IMR-90 (cell line): ENCODE measurements around the gene PSMC3. TPM values are rescaled to one million over a fixed set of nuclear protein-coding genes. Genes with fewer than 3 reads are reported as not detected.
A peak's percentile ranks its signal among the peaks of the same experiment; 100 is the strongest.

Source experiments
- ATAC-seq: fragments of 200-7000 bp; cut with Tn5 transposase; 2 replicates; pipeline ENCODE4 v1.9.1; 2020; ENCODE audit warnings: low read depth, mild to moderate bottlenecking, moderate library complexity
- BruUV-seq: library from RNA; stranded (reverse); fragments of 400-500 nt; replicated peaks from 2 replicates; lab custom pipeline; 2021; lab: Mats Ljungman, UMichigan
- CTCF ChIA-PET: fragments of 300-600 bp; formaldehyde crosslinking; extraction: SDS; loops from one replicate; lab custom pipeline; 2021; ENCODE audit warnings: antibody characterized with exemption; lab: Yijun Ruan, JAX
- POLR2A ChIA-PET: fragments of 300-600 bp; sonication (Branson Sonifier 250); formaldehyde crosslinking; loops from one replicate; lab custom pipeline; 2022; ENCODE audit warnings: antibody characterized with exemption; ENCODE audit not compliant: unreplicated experiment; lab: Charles Lee
- DNase-seq: peaks from one replicate; pipeline ENCODE4 v3.0.0; 2013
- H2AFZ ChIP-seq: replicated peaks from 2 replicates; pipeline ENCODE3; 2013; ENCODE audit warnings: low read length, mild to moderate bottlenecking; ENCODE audit not compliant: poor library complexity
- H2AK5ac ChIP-seq: 2 replicates; pipeline ENCODE4 v1.6.1; 2013; ENCODE audit warnings: low read depth, low read length, inconsistent platforms
- H2AK9ac ChIP-seq: replicated peaks from 2 replicates; pipeline ENCODE3; 2013; ENCODE audit warnings: mild to moderate bottlenecking, low read depth, low read length, moderate library complexity; ENCODE audit not compliant: poor library complexity
- H2BK120ac ChIP-seq: 2 replicates; pipeline ENCODE4 v1.6.1; 2013; ENCODE audit warnings: low read depth, low read length, inconsistent platforms
- H2BK15ac ChIP-seq: 3 replicates; pipeline ENCODE4 v1.6.1; 2013; ENCODE audit warnings: low read depth, low read length, inconsistent platforms
- H2BK20ac ChIP-seq: 2 replicates; pipeline ENCODE4 v1.6.1; 2013; ENCODE audit warnings: low read depth, mild to moderate bottlenecking, inconsistent platforms, low read length, moderate library complexity
- H2BK5ac ChIP-seq: 2 replicates; pipeline ENCODE4 v1.6.1; 2013; ENCODE audit warnings: mild to moderate bottlenecking, low read depth, low read length, inconsistent platforms; ENCODE audit not compliant: poor library complexity, severe bottlenecking
- H3K14ac ChIP-seq: replicated peaks from 2 replicates; pipeline ENCODE4 v1.6.1; 2013; ENCODE audit warnings: low read depth, low read length, inconsistent platforms
- H3K18ac ChIP-seq: 2 replicates; pipeline ENCODE4 v1.6.1; 2013; ENCODE audit warnings: low read depth, low read length, control low read depth
- H3K23ac ChIP-seq: 2 replicates; pipeline ENCODE4 v1.6.1; 2013; ENCODE audit warnings: low read depth, low read length, inconsistent platforms
- H3K27ac ChIP-seq: 2 replicates; pipeline ENCODE4 v1.5.1; 2013; ENCODE audit warnings: mild to moderate bottlenecking, control low read depth, low read length; ENCODE audit not compliant: insufficient read depth
- H3K27me3 ChIP-seq: 2 replicates; pipeline ENCODE4 v1.6.1; 2013; ENCODE audit warnings: low read length; ENCODE audit not compliant: control insufficient read depth, insufficient read depth
- H3K36me3 ChIP-seq: 2 replicates; pipeline ENCODE4 v1.6.1; 2013; ENCODE audit warnings: low read length, mixed read lengths; ENCODE audit not compliant: control insufficient read depth, insufficient read depth
- H3K4ac ChIP-seq: 2 replicates; pipeline ENCODE4 v1.6.1; 2013; ENCODE audit warnings: low read depth, low read length, inconsistent platforms
- H3K4me1 ChIP-seq: 2 replicates; pipeline ENCODE4 v1.6.1; 2013; ENCODE audit warnings: low read length, mixed read lengths; ENCODE audit not compliant: control insufficient read depth, insufficient read depth
- H3K4me2 ChIP-seq: 2 replicates; pipeline ENCODE4 v1.6.1; 2013; ENCODE audit warnings: low read depth, mild to moderate bottlenecking, control low read depth, low read length, moderate library complexity
- H3K4me3 ChIP-seq: 2 replicates; pipeline ENCODE4 v1.5.1; 2013; ENCODE audit warnings: low read depth, mild to moderate bottlenecking, control low read depth, low read length, moderate library complexity; ENCODE audit not compliant: insufficient read depth
- H3K56ac ChIP-seq: 2 replicates; pipeline ENCODE4 v1.6.1; 2013; ENCODE audit warnings: low read length, inconsistent platforms; ENCODE audit not compliant: insufficient read depth; ENCODE audit errors: extremely low read depth
- H3K79me1 ChIP-seq, 2 experiments: 2 replicates each; pipeline ENCODE4 v1.6.1; 2013; ENCODE audit warnings: low read length in 2 of 2, inconsistent platforms in 1 of 2, low read depth in 1 of 2
- H3K9ac ChIP-seq: 2 replicates; pipeline ENCODE4 v1.6.1; 2013; ENCODE audit warnings: low read depth, low read length, control low read depth
- H3K9me1 ChIP-seq: 2 replicates; pipeline ENCODE4 v1.6.1; 2013; ENCODE audit warnings: low read length, inconsistent platforms; ENCODE audit not compliant: insufficient read depth
- H3K9me3 ChIP-seq: 2 replicates; pipeline ENCODE4 v1.6.1; 2013; ENCODE audit warnings: low read length; ENCODE audit not compliant: control insufficient read depth, insufficient read depth
- H4K20me1 ChIP-seq: 2 replicates; pipeline ENCODE4 v1.6.1; 2013; ENCODE audit warnings: low read length, inconsistent platforms; ENCODE audit not compliant: insufficient read depth
- H4K5ac ChIP-seq: 2 replicates; pipeline ENCODE4 v1.6.1; 2013; ENCODE audit warnings: mild to moderate bottlenecking, low read depth, low read length, control low read depth
- H4K8ac ChIP-seq, 2 experiments: 2 replicates each; pipeline ENCODE4 v1.6.1; 2013; ENCODE audit warnings: low read depth in 2 of 2, low read length in 2 of 2, control low read depth in 1 of 2, inconsistent platforms in 1 of 2
- H4K91ac ChIP-seq: 2 replicates; pipeline ENCODE4 v1.6.1; 2013; ENCODE audit warnings: low read depth, low read length, inconsistent platforms; ENCODE audit not compliant: insufficient read depth
- CTCF ChIP-seq: conservative IDR thresholded peaks from 2 replicates; pipeline ENCODE4 v1.5.1; 2012; ENCODE audit warnings: mild to moderate bottlenecking, low read depth, low read length, improper control_type of control experiment
- MAZ ChIP-seq: IDR thresholded peaks from 2 replicates; pipeline ENCODE4 v1.6.1; 2012; ENCODE audit warnings: low read depth, mild to moderate bottlenecking, low read length, improper control_type of control experiment, moderate library complexity, borderline replicate concordance
- MXI1 ChIP-seq: IDR thresholded peaks from 2 replicates; pipeline ENCODE4 v1.6.1; 2012; ENCODE audit warnings: low read depth, mild to moderate bottlenecking, low read length, moderate library complexity, borderline replicate concordance
- RAD21 ChIP-seq: IDR thresholded peaks from 2 replicates; pipeline ENCODE4 v1.6.1; 2012; ENCODE audit warnings: low read length, improper control_type of control experiment
- RFX5 ChIP-seq: IDR thresholded peaks from 2 replicates; pipeline ENCODE4 v1.8.0; 2012; ENCODE audit warnings: low read depth, mild to moderate bottlenecking, low read length, moderate library complexity
- SMC3 ChIP-seq: fragments of 150-350 bp; IDR thresholded peaks from 2 replicates; pipeline ENCODE4 v1.6.1; 2016; ENCODE audit warnings: low read depth, mild to moderate bottlenecking, antibody characterized with exemption, low read length, moderate library complexity
- WGBS, 2 experiments: methylation state at CpG; one replicate each; pipeline versions ENCODE4 v1.1.5 to v1.1.7; 2013; ENCODE audit warnings: missing lambda C conversion rate in 2 of 2; ENCODE audit not compliant: insufficient read length in 1 of 2; ENCODE audit errors: extremely low coverage in 2 of 2; 5-methylcytosine and 5-hydroxymethylcytosine counted together
- dilution Hi-C: fragments of 300-500 bp; cut with HindIII; formaldehyde crosslinking; loops from one replicate; pipeline ENCODE4 v1.14.3; 2018; ENCODE audit warnings: low sequenced_read_pairs; ENCODE audit not compliant: unreplicated experiment
- in situ Hi-C: fragments of 300-500 bp; cut with MboI; formaldehyde crosslinking; loops from 3 replicates; pipeline ENCODE4 v1.14.3; 2019; ENCODE audit warnings: low sequenced_read_pairs, inconsistent platforms, mixed read lengths
- intact Hi-C: fragments of 100-400 bp; cut with micrococcal nuclease; formaldehyde crosslinking; loops from 2 replicates; pipeline ENCODE4 v1.10.0; 2022
- polyA plus RNA-seq, 3 experiments: library from polyadenylated mRNA; depleted of rRNA; stranded (reverse); fragments of >200 nt; gene quantifications; 2 replicates each; pipeline ENCODE4 v1.2.3, GENCODE V29; 2012; ENCODE audit warnings: low replicate concordance in 1 of 3
- total RNA-seq: library from RNA; depleted of rRNA; stranded (reverse); fragments of >200 nt; gene quantifications from 2 replicates; pipeline ENCODE4 v1.2.3, GENCODE V29; 2012

The PSMC3 gene
- total and polyA plus RNA-seq, 2 of the 4 experiments (the other 2 are of a cell fraction) = 238 to 253 TPM

- no peak overlapping the region for H2BK20ac ChIP-seq
- no peaks in the 10 kb centered on the region for H3K79me1 ChIP-seq
- H3K14ac ChIP-seq = no peak overlapping the region
- no peak overlapping the region for H3K4me3 ChIP-seq
- H3K9me3 ChIP-seq = no peaks in the 10 kb centered on the region
- H2BK15ac ChIP-seq = no peak overlapping the region
- no peak overlapping the region for H3K56ac ChIP-seq
- no peaks in the 10 kb centered on the region; the same call in 1 of the 2 replicates for H4K20me1 ChIP-seq
- in situ Hi-C loops (loop anchor here (25.0 kb wide), 1 partner anchor 487 kb away; no protein-coding TSS in a partner anchor), dilution Hi-C loops (no loop called here), intact Hi-C loops (loop anchor here (1.0 kb wide), 3 partner anchors 34 to 243 kb away; partner anchors contain the start of gene SLC39A13)
- peak overlapping the region in 1 of 2 experiments; percentile 11; a peak in 2 of 4 replicates for H4K8ac ChIP-seq
- no peak overlapping the region for H3K23ac ChIP-seq
- peak; percentile 98 for ATAC-seq
- H4K5ac ChIP-seq = no peak overlapping the region
- CTCF ChIA-PET = interaction anchor here (0.6 to 1.9 kb wide), 11 partner anchors 10 to 243 kb away, joined by 3 to 6 read pairs (median 3); no protein-coding TSS in a partner anchor
- no peak overlapping the region for H3K9ac ChIP-seq
- H4K91ac ChIP-seq = no peak overlapping the region
- peak overlapping the region; percentile 68; the same call in 1 of the 2 replicates for H2AK5ac ChIP-seq
- no peak overlapping the region for H2BK120ac ChIP-seq
- WGBS, 2 experiments = 40% methylated on average over 9 of the region's 19 CpGs; no CpG with 5 or more reads in 1 of the 2 experiments
- H3K4ac ChIP-seq = no peak overlapping the region
- TF ChIP-seq MXI1 = no peak
- TF ChIP-seq CTCF = peak; percentile 88
- TF ChIP-seq MAZ = no peak; the same call in 1 of the 2 replicates
- TF ChIP-seq RAD21 = peak; percentile 76
- peak; percentile 94 for TF ChIP-seq SMC3
- TF ChIP-seq RFX5 = no peak
- peak overlapping the region; percentile 83 for H2AK9ac ChIP-seq
- no peaks in the 10 kb centered on the region for H3K36me3 ChIP-seq
- DNase-seq = peak; percentile 62
- no peak overlapping the region for H2BK5ac ChIP-seq
- H3K4me2 ChIP-seq = no peak overlapping the region
- peaks cover 4% of the 10 kb centered on the region for H3K27me3 ChIP-seq
- H3K4me1 ChIP-seq = peaks cover 5% of the 10 kb centered on the region
- no peak overlapping the region for H3K18ac ChIP-seq
- peak overlapping the region; percentile 87 for H2AFZ ChIP-seq
- H3K27ac ChIP-seq = no peak overlapping the region
- POLR2A ChIA-PET = no interaction called here
- H3K9me1 ChIP-seq = peaks cover 9% of the 10 kb centered on the region
- no TSS peak for BruUV-seq
Observed at GRCh38 chr11:47373876-47374719, 52.1 kb downstream of the PSMC3 start.
